ENCODE data around the gene C12orf54. TPM values are rescaled to one million over a fixed set of nuclear protein-coding genes. Genes with fewer than 3 reads are reported as not detected.

C12orf54 gene
- total and polyA plus RNA-seq, 2 of the 13 experiments (the other 11 are each of a cell fraction or from before 2014, with no cell fraction given) = not detected

- in situ Hi-C loops (cut with HindIII; ENCODE audit: extremely low pct_ligation_motif_present, low pct_unique_long_range_greater_than_20kb) (no loop called here), intact Hi-C loops (cut with micrococcal nuclease; ENCODE audit: unreplicated experiment) (no loop called here)
- Histone ChIP-seq H4K20me1 (ENCODE audit: insufficient read depth, low read length) (no peaks in the 10 kb centered on the region), H3K79me2 (ENCODE audit: insufficient read depth, low read length) (no peaks in the 10 kb centered on the region), H3K27ac (ENCODE audit: extremely low read length, insufficient read depth, low read length) (no peak overlapping the region), H3K36me3 (replicated peaks in 1 of 2; ENCODE audit: control insufficient read depth in 1 of 2, insufficient read depth in 2 of 2, low read length in 2 of 2) (no peaks in the 10 kb centered on the region), H2AFZ (ENCODE audit: low read length) (no peak overlapping the region), H3K4me3 (replicated peaks in 1 of 3; ENCODE audit: insufficient read depth in 1 of 3, low read depth in 2 of 3, low read length in 3 of 3) (no peak overlapping the region), H3K27me3 (ENCODE audit: control insufficient read depth in 1 of 2, insufficient read depth in 2 of 2, low read length in 2 of 2) (no peaks in the 10 kb centered on the region), H3K9me3 (ENCODE audit: low read length) (no peaks in the 10 kb centered on the region), H3K4me2 (ENCODE audit: low read depth, low read length) (no peak overlapping the region), H3K4me1 (ENCODE audit: insufficient read depth, low read length) (no peaks in the 10 kb centered on the region), H3K9ac (ENCODE audit: insufficient read depth, low read depth, low read length) (no peak overlapping the region)
- TF ChIP-seq NR2C2 (CRISPR knock-in tag; IDR thresholded peaks at IDR 0.05; ENCODE audit: borderline replicate concordance) (no peak), ELF4 (CRISPR knock-in tag; IDR thresholded peaks at IDR 0.05; ENCODE audit: borderline replicate concordance) (no peak), TOE1 (CRISPR knock-in tag; IDR thresholded peaks at IDR 0.05) (no peak), ZNF704 (CRISPR knock-in tag; IDR thresholded peaks at IDR 0.05; ENCODE audit: borderline replicate concordance) (no peak)
- ChIA-PET CTCF (ENCODE audit: low intra/inter-chr PET ratio, low total read pairs) (no interaction called here), POLR2A (no interaction called here)
- no TSS peak for BruUV-seq (replicated peaks)
- FAIRE-seq (no peak), ATAC-seq (no peak), DNase-seq (ENCODE audit: low spot score) (no peak)
- 14% methylated on average over 4 of the region's 4 CpGs for WGBS (ENCODE audit: low lambda C conversion rate)
Observed at GRCh38 chr12:48545833-48546469, 63.7 kb downstream of the C12orf54 start.

Other genes with a start within 250 kb of the C12orf54 start
- gene ZNF641, start 131.6 kb upstream of the C12orf54 start, total RNA-seq (2016; rRNA removed; fragmentation: Illumina TruSeq; extraction: Trizol) = 6.6 and 7.7 TPM in 2 replicates
- gene ZNF641, start 131.6 kb upstream of the C12orf54 start, polyA plus RNA-seq (2011; rRNA removed) = 4.4 and 4.9 TPM in 2 replicates
- not detected in 2 replicates for gene ANP32D, start 9.9 kb upstream of the C12orf54 start, total RNA-seq (2016; rRNA removed; fragmentation: Illumina TruSeq; extraction: Trizol)
- gene ANP32D, start 9.9 kb upstream of the C12orf54 start, polyA plus RNA-seq (2011; rRNA removed) = not detected in 2 replicates
- gene OR8S1, start 43.1 kb downstream of the C12orf54 start, total RNA-seq (2016; rRNA removed; fragmentation: Illumina TruSeq; extraction: Trizol) = not detected in 2 replicates
- gene OR8S1, start 43.1 kb downstream of the C12orf54 start, polyA plus RNA-seq (2011; rRNA removed) = not detected in 2 replicates
- not detected in 2 replicates for gene LALBA, start 87.5 kb downstream of the C12orf54 start, total RNA-seq (2016; rRNA removed; fragmentation: Illumina TruSeq; extraction: Trizol)
- gene LALBA, start 87.5 kb downstream of the C12orf54 start, polyA plus RNA-seq (2011; rRNA removed) = not detected in 2 replicates
- 40.1 and 41.3 TPM in 2 replicates for gene KANSL2, start 199.7 kb downstream of the C12orf54 start, total RNA-seq (2016; rRNA removed; fragmentation: Illumina TruSeq; extraction: Trizol)
- 22.0 and 24.1 TPM in 2 replicates for gene KANSL2, start 199.7 kb downstream of the C12orf54 start, polyA plus RNA-seq (2011; rRNA removed)
- gene CCNT1, start 234.2 kb downstream of the C12orf54 start, total RNA-seq (2016; rRNA removed; fragmentation: Illumina TruSeq; extraction: Trizol) = 26.8 and 28.2 TPM in 2 replicates
- gene CCNT1, start 234.2 kb downstream of the C12orf54 start, polyA plus RNA-seq (2011; rRNA removed) = 15.3 and 18.0 TPM in 2 replicates